ENCODE data around the gene FPGS. TPM values are rescaled to one million over a fixed set of nuclear protein-coding genes. Genes with fewer than 3 reads are reported as not detected.

Gene FPGS
- total and polyA plus RNA-seq, 9 donors = 18.9 to 209 (median 154) TPM

DNA sequence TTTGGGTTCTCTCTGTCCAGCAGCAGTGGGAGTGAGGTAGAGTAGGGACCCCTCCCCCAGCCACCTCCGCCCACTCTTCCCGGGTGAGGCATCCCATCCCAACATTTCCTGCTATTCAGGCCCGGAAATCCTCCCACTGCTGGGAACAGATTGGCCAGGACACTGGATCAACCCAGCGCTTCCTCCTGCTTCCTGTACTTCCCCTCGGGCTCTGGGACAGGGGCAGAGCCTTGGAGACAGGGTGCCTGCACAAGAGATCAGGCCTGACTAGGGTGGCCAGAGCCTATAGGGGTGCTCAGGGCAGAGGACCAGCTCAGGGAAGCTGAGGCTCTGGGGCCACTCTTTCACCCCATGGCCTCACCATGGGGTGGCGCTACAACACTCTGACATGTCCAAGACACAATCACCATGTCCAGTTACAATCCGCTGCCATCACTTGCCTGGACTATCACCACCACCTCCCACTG is 38.7 kb upstream of the FPGS start:
- Histone ChIP-seq H3K27ac (no peak overlapping the region), H3K4me1 (ENCODE audit: insufficient read depth) (no peaks in the 10 kb centered on the region), H3K36me3 (no peaks in the 10 kb centered on the region), H3K9me3 (no peaks in the 10 kb centered on the region), H3K27me3 (no peaks in the 10 kb centered on the region), H3K4me3 (no peak overlapping the region)
- no peak for TF ChIP-seq EP300 (IDR thresholded peaks at IDR 0.05)
- peak in 1 of 3 donors; percentile 5 for TF ChIP-seq CTCF (IDR thresholded peaks at IDR 0.05)
- no peak for TF ChIP-seq POLR2A (IDR thresholded peaks at IDR 0.05)
- DNase-seq = peak in 1 of 5 donors; percentile 45
- intact Hi-C loops (cut with DNase I) = no loop called here
- WGBS, 3 donors = 39 to 55% (median 40%) methylated on average over 7 of the region's 7 CpGs

DNA sequence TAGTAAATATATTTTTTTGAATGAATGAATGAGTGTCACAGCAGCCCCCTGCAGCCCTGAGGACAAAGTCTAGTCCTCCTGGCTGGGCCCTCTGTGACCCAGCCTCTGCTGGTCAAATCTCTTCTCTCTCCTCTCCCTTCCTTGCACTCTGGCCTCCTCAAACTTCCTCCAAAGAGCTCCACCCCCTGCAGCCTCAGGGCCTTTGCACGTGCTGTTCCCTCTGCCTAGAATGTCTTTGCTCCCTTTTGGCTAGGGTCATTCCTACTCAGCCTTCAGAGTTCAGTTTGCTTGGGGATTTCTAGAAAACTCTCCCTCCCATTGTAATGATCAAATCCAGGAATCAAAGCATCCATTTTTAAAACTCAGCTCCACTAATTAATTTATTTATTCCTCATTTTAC is 37.3 kb upstream of the FPGS start:
- H3K27ac ChIP-seq = no peak overlapping the region
- H3K4me3 ChIP-seq = no peak overlapping the region
- no peaks in the 10 kb centered on the region for H3K36me3 ChIP-seq
- 79 to 86% (median 83%) methylated on average over 1 of the region's 1 CpG for WGBS, 3 donors
- peaks cover 2% of the 10 kb centered on the region for H3K4me1 ChIP-seq (ENCODE audit: insufficient read depth)
- no peak for TF ChIP-seq CTCF (IDR thresholded peaks at IDR 0.05)
- no peaks in the 10 kb centered on the region for H3K9me3 ChIP-seq
- no peaks in the 10 kb centered on the region for H3K27me3 ChIP-seq
- intact Hi-C loops (cut with DNase I) = no loop called here
- DNase-seq = no peak

GRCh38 chr9:127767410-127767809 is 35.3 kb upstream of the FPGS start:
- H3K27ac ChIP-seq = no peak overlapping the region
- H3K4me1 ChIP-seq (ENCODE audit: insufficient read depth) = peaks cover 7% of the 10 kb centered on the region
- 60 to 65% (median 61%) methylated on average over 3 of the region's 3 CpGs for WGBS, 3 donors

GRCh38 chr9:127767909-127768331 is 34.8 kb upstream of the FPGS start:
- Histone ChIP-seq H3K4me3 (no peak overlapping the region), H3K4me1 (ENCODE audit: insufficient read depth) (peaks cover 7% of the 10 kb centered on the region), H3K27me3 (no peaks in the 10 kb centered on the region), H3K9me3 (no peaks in the 10 kb centered on the region), H3K27ac (no peak overlapping the region), H3K36me3 (no peaks in the 10 kb centered on the region)
- TF ChIP-seq EP300 (IDR thresholded peaks at IDR 0.05) = no peak
- TF ChIP-seq POLR2A (IDR thresholded peaks at IDR 0.05) = no peak
- no peak for TF ChIP-seq CTCF (IDR thresholded peaks at IDR 0.05)
- 13 to 26% (median 15%) methylated on average over 13 of the region's 13 CpGs for WGBS, 3 donors
- no peak for DNase-seq
- intact Hi-C loops (cut with DNase I) = no loop called here

More at GRCh38 chr9:127767410-127767809, 35.3 kb upstream of the FPGS start:
- intact Hi-C loops (cut with DNase I) = no loop called here
- Histone ChIP-seq H3K36me3 (no peaks in the 10 kb centered on the region), H3K27me3 (no peaks in the 10 kb centered on the region), H3K9me3 (no peaks in the 10 kb centered on the region), H3K4me3 (no peak overlapping the region)
- DNase-seq = no peak
- TF ChIP-seq CTCF (IDR thresholded peaks at IDR 0.05) (no peak), POLR2A (IDR thresholded peaks at IDR 0.05) (no peak), EP300 (IDR thresholded peaks at IDR 0.05) (no peak)

Measured in ovary (tissue), 9 donors.